ENCODE results near the gene TLK2.

Gene TLK2

DNA sequence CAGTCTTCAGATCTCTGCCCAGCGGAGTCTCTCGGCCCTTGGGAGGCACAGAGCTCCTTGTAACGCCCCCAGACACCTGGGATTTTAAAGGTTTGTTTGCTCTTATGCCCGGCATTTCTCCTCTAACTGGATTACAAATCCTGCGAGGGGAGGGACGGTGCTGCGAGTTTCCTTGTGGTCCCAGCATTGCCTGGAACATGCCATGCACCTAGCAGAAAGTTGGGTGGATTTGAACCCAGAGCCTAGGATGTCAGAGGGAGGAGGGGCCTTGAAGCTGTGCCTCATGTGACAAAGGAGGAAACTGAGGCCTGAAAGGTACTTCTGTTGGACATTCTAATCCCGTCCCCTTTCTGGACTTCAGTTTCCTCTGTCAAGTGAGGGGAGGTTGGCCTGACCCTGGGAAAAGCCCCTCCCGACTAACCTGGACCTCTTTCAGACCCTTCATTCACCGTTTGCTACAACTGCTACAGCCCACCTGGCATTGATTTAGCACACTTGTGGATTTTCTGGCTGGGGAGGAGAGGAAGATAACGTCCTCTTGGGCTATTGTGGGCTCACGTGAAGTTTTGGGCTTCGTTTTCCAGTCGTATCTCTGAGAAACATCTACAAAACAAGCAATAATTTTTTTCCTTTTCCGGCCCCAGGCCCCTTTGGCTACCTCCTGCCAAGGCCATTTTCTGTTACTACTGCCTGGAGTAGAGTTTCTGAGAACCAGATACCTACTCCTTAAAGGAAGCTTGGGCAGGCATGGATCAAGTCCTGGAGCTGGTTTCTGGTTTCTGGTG, 179.7 kb downstream of the TLK2 start:
- no peak for FAIRE-seq

DNA sequence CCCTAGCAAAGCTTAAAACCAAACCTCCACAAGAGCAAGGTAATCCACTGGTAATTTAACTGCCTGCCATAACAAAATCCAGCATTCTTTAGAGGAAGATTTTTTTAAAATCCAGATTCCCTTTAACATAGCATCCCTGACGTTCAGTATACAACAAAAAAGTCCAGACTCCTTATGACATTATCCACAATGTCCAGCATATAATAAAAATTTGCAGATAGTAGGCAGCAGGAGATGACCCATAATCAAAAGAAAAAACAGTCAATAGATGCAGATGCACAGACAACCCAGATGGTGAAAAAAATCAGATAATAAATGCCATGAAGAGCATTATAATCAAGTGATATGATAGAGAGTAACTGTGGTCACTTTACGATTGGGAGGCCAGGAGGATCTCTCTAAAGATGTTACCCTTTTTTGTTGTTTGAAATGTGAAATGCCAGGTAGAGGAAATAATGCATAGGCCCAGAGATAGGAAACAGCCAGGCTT, 182.0 kb downstream of the TLK2 start:
- no peak for FAIRE-seq

DNA sequence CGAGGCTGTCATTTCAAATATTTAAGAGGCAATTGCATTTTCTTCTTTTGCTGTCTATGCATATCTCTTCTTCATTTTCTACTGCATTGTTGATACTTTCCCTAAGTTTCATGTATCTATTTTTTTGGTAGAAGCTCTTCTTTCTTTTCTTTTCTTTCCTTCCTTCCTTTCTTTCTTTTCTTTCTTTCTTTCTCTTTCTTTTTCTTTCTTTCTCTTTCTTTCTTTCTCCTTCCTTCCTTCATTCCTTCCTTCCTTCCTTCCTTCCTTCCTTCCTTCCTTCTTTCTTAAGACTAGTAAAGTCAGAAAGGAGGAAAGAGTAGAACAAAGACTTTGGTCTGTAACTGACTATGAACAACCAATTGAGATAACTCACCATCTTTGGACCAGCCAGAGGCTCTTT, 182.7 kb downstream of the TLK2 start:
- no peak for FAIRE-seq

DNA sequence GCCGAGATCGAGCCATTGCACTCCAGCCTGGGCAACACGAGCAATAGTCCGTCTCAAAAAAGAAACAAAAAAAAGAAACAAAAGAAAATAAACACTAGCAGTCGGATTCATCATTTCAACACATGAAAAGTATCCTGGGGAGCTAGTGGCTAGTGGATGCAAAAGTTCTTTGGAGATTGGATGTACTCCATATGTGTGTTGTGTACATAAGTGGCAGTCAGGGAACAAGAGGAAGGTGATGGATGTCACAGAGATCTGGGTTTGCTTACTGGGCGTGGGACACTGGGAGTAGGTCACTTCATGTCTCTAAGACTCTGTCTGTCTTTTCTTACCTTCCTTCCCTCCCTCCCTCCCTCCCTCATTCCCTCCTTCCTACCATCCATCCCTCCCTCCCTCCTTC, 184.2 kb downstream of the TLK2 start:
- FAIRE-seq: no peak

All from islet of Langerhans (tissue), 1 donor.